HCT116 (cell line): ENCODE results near the gene EIF2A. TPM values are rescaled to one million over a fixed set of nuclear protein-coding genes. Genes with fewer than 3 reads are reported as not detected.

Experiments used
- ATAC-seq: fragments of 200-7000 bp; cut with Tn5 transposase; 2 replicates; pipeline ENCODE4 v1.9.1; 2020; ENCODE audit warnings: mild to moderate bottlenecking, moderate library complexity
- BruUV-seq: library from RNA; stranded (reverse); fragments of 400-500 nt; replicated peaks from 2 replicates; lab custom pipeline; 2021; lab: Mats Ljungman, UMichigan
- CTCF ChIA-PET: fragments of 300-600 bp; sonication (Branson Sonifier 250); formaldehyde crosslinking; loops from one replicate; lab custom pipeline; 2021; ENCODE audit warnings: antibody characterized with exemption; lab: Charles Lee
- POLR2A ChIA-PET: fragments of 300-600, 350-600 bp; sonication (Branson Sonifier 250); formaldehyde crosslinking; loops from one replicate; lab custom pipeline; 2021; ENCODE audit warnings: antibody characterized with exemption; lab: Charles Lee
- RAD21 ChIA-PET, 2 experiments: fragments of 300-600 bp; sonication (Branson Sonifier 250); formaldehyde crosslinking; loops; one replicate each; lab custom pipeline; 2023; ENCODE audit warnings: low total read pairs in 2 of 2; ENCODE audit not compliant: uncharacterized antibody in 2 of 2, unreplicated experiment in 2 of 2, low non-redundant PET in 1 of 2; lab: Charles Lee
- DNase-seq: peaks from one replicate; pipeline ENCODE4 v3.0.0-alpha.2; 2010; ENCODE audit warnings: low read depth, low spot score
- H2AFZ ChIP-seq: fragments of 200-600 bp; shearing (Covaris generic), sonication (generic); 2 replicates; pipeline ENCODE4 v1.6.1; 2017; ENCODE audit warnings: low read depth, mixed run types, mixed read lengths, antibody characterized with exemption, low read length; ENCODE audit not compliant: poor library complexity, severe bottlenecking
- H3K27ac ChIP-seq: 2 replicates; pipeline ENCODE4 v1.5.1; 2012; ENCODE audit warnings: low read depth, low read length
- H3K27me3 ChIP-seq: fragments of 200-600 bp; sonication (generic); 2 replicates; pipeline ENCODE4 v1.6.1; 2016; ENCODE audit warnings: mixed run types, low read length, mixed read lengths; ENCODE audit not compliant: insufficient read depth
- H3K36me3 ChIP-seq, 2 experiments: fragments of 200-500 bp in 1 of 2; fragments of 200-600 bp in 1 of 2; sonication (Bioruptor generic) in 1 of 2; sonication (generic) in 1 of 2; 2 replicates each; pipeline versions ENCODE4 v1.5.1 to v1.6.1; 2014 to 2016; ENCODE audit warnings: low read length in 2 of 2, inconsistent platforms in 1 of 2, mixed read lengths in 1 of 2, mixed run types in 1 of 2; ENCODE audit not compliant: insufficient read depth in 2 of 2, control insufficient read depth in 1 of 2
- H3K4me1 ChIP-seq, 2 experiments: fragments of 200-600 bp in 1 of 2; sonication (generic) in 1 of 2; 2 replicates each; pipeline versions ENCODE4 v1.5.1 to v1.6.1; 2012 to 2017; ENCODE audit warnings: low read length in 2 of 2, inconsistent platforms in 1 of 2, mild to moderate bottlenecking in 1 of 2, mixed read lengths in 1 of 2, mixed run types in 1 of 2, moderate library complexity in 1 of 2; ENCODE audit not compliant: insufficient read depth in 2 of 2, control insufficient read depth in 1 of 2
- H3K4me2 ChIP-seq: fragments of 200-600 bp; sonication (generic); 2 replicates; pipeline ENCODE4 v1.6.1; 2017; ENCODE audit warnings: mixed run types, low read length, mixed read lengths
- H3K4me3 ChIP-seq, 2 experiments: fragments of 200-600 bp in 1 of 2; sonication (generic) in 1 of 2; replicated peaks in 1 of 2; 2 replicates each; pipeline ENCODE4 v1.5.1; 2011 to 2016; ENCODE audit warnings: low read length in 2 of 2, control low read depth in 1 of 2, low read depth in 1 of 2, mild to moderate bottlenecking in 1 of 2, mixed read lengths in 1 of 2, mixed run types in 1 of 2
- H3K79me2 ChIP-seq: fragments of 200-600 bp; sonication (generic); 2 replicates; pipeline ENCODE4 v1.6.1; 2017; ENCODE audit warnings: mild to moderate bottlenecking, mixed run types, low read length, moderate library complexity, mixed read lengths; ENCODE audit not compliant: insufficient read depth
- H3K9ac ChIP-seq: fragments of 200-600 bp; sonication (generic); 2 replicates; pipeline ENCODE4 v1.6.1; 2016; ENCODE audit warnings: low read length, mixed read lengths
- H3K9me2 ChIP-seq: fragments of 200-600 bp; sonication (generic), shearing (Covaris generic); 2 replicates; pipeline ENCODE4 v1.6.1; 2017; ENCODE audit warnings: mixed run types, mild to moderate bottlenecking, moderate library complexity; ENCODE audit not compliant: insufficient read depth
- H3K9me3 ChIP-seq, 2 experiments: fragments of 200-500 bp in 1 of 2; fragments of 200-600 bp in 1 of 2; sonication (Bioruptor generic) in 1 of 2; sonication (generic) in 1 of 2; 2 replicates each; pipeline ENCODE4 v1.6.1; 2014 to 2017; ENCODE audit warnings: low read length in 2 of 2, mixed read lengths in 2 of 2, inconsistent platforms in 1 of 2, low read depth in 1 of 2, mild to moderate bottlenecking in 1 of 2, mixed run types in 1 of 2, moderate library complexity in 1 of 2; ENCODE audit not compliant: control insufficient read depth in 1 of 2, insufficient read depth in 1 of 2
- H4K20me1 ChIP-seq: fragments of 200-600 bp; sonication (generic), shearing (Covaris generic); 2 replicates; pipeline ENCODE4 v1.6.1; 2017; ENCODE audit warnings: mixed run types, mild to moderate bottlenecking, moderate library complexity; ENCODE audit not compliant: insufficient read depth
- EZH2phosphoT487 ChIP-seq: fragments of 200-600 bp; IDR thresholded peaks from 2 replicates; pipeline ENCODE4 v1.6.1; 2018; ENCODE audit warnings: antibody characterized with exemption, borderline replicate concordance
- FOSL1 ChIP-seq: IDR thresholded peaks from 2 replicates; pipeline ENCODE4 v1.6.1; 2012; ENCODE audit warnings: low read depth
- SP1 ChIP-seq: IDR thresholded peaks from 2 replicates; pipeline ENCODE4 v1.6.1; 2012; ENCODE audit warnings: low read depth
- SRF ChIP-seq: IDR thresholded peaks from 2 replicates; pipeline ENCODE4 v1.6.1; 2012; ENCODE audit warnings: low read depth
- TCF7L2 ChIP-seq: IDR thresholded peaks from 2 replicates; pipeline ENCODE4 v1.7.0; 2011; ENCODE audit warnings: borderline replicate concordance, inconsistent platforms; ENCODE audit not compliant: insufficient read depth, insufficient read length; ENCODE audit errors: extremely low read depth
- YY1 ChIP-seq: IDR thresholded peaks from 2 replicates; pipeline ENCODE4 v1.6.1; 2011; ENCODE audit warnings: low read length, low read depth, moderate library complexity, mild to moderate bottlenecking; ENCODE audit not compliant: insufficient replicate concordance; ENCODE audit errors: extremely low read depth
- ZNF274 ChIP-seq: fragments of 200-500 bp; sonication (Bioruptor generic); IDR thresholded peaks from 2 replicates; pipeline ENCODE4 v1.6.1; 2014; ENCODE audit warnings: mild to moderate bottlenecking, low read depth, low read length, inconsistent platforms
- intact Hi-C: fragments of 100-400 bp; cut with micrococcal nuclease; formaldehyde crosslinking; loops from 2 replicates; pipeline ENCODE4 v1.10.0; 2022
- total RNA-seq: library from RNA; stranded (reverse); gene quantifications from one replicate; pipeline ENCODE4 v1.2.1, GENCODE V29; 2021; ENCODE audit not compliant: unreplicated experiment
- TF ChIP-seq, protein P1 (sequence below): IDR thresholded peaks from 2 replicates; pipeline ENCODE4 v1.6.1; 2012

EIF2A gene
- total RNA-seq, 1 experiment from 2014 or later: 126 TPM

DNA sequence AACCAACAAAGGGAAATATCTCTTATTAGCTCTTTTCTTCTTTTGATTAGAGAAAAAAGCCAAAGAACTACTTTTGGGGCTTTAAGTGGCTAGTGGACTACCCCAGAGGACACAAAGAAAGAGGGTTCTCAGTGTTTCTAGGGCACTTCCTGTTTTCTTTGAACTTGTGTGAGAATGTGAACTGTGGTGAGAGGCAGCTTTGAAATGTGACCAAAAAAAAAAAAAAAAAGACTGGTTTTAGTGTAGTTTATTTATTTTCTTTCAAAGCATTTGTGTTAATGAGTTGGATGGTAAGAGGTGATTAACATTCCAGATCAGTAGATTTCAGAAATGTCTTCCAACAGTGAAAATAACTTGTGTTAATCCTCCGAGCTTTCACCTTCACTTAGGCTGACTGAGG, 88.9 kb downstream of the EIF2A start:
- Histone ChIP-seq H3K79me2 (no peaks in the 10 kb centered on the region), H3K9me3 (no peaks in the 10 kb centered on the region), H3K9me2 (no peaks in the 10 kb centered on the region), H3K9ac (no peak overlapping the region), H3K27me3 (no peaks in the 10 kb centered on the region), H3K4me1 (no peaks in the 10 kb centered on the region; a peak in 1 of 4 replicates), H3K36me3 (peaks cover 0 to 3% of the 10 kb centered on the region in 2 experiments; a peak in 1 of 4 replicates), H2AFZ (no peak overlapping the region), H3K4me3 (no peak overlapping the region), H4K20me1 (no peaks in the 10 kb centered on the region), H3K4me2 (no peak overlapping the region), H3K27ac (no peak overlapping the region)
- ATAC-seq (no peak), DNase-seq (no peak)
- RAD21 ChIA-PET: no interaction called here
- TF ChIP-seq EZH2phosphoT487 (no peak), ZNF274 (no peak), FOSL1 (no peak), SRF (no peak), YY1 (no peak), SP1 (no peak), TCF7L2 (no peak)
- TF ChIP-seq, protein P1, sequence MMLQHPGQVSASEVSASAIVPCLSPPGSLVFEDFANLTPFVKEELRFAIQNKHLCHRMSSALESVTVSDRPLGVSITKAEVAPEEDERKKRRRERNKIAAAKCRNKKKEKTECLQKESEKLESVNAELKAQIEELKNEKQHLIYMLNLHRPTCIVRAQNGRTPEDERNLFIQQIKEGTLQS: no peak
- intact Hi-C loops: no loop called here
- POLR2A ChIA-PET: no interaction called here
- CTCF ChIA-PET: interaction anchor here (1.1 kb wide), 1 partner anchor 10 kb away, joined by 3 read pairs; no protein-coding TSS in a partner anchor
- BruUV-seq: no TSS peak

Other genes starting within 250 kb of the EIF2A start
- gene TSC22D2, start 138.5 kb upstream of the EIF2A start, total RNA-seq: 20.0 TPM
- gene SERP1, start 291 bp upstream of the EIF2A start, total RNA-seq: 69.1 TPM
- gene SELENOT, start 56.5 kb downstream of the EIF2A start, total RNA-seq: 81.6 TPM
- gene ERICH6, start 157.1 kb downstream of the EIF2A start, total RNA-seq: not detected
- 39.9 TPM for gene SIAH2, start 216.4 kb downstream of the EIF2A start, total RNA-seq